Body of pancreas (tissue), 4 donors: Measurements from ENCODE around the gene PNMA1. TPM values are rescaled to one million over a fixed set of nuclear protein-coding genes. Genes with fewer than 3 reads are reported as not detected.

ENCODE experiments used
- ATAC-seq: fragments of 150-250 bp; one replicate; pipeline ENCODE4 v1.9.1; 2016
- DNase-seq, 4 donors: peaks; one replicate each; pipeline ENCODE4 v3.0.0-alpha.2; 2019
- H3K27ac ChIP-seq, 4 donors: fragments of 200-600 bp; sonication (generic); 1 replicate in 3 of 4; 2 replicates in 1 of 4; pipeline versions ENCODE4 v1.5.1 to v1.6.1; 2016 to 2019; ENCODE audit warnings: mild to moderate bottlenecking in 1 of 4, mixed read lengths in 1 of 4, moderate library complexity in 1 of 4
- H3K27me3 ChIP-seq, 2 donors: fragments of 200-600 bp; sonication (generic); one replicate each; pipeline ENCODE4 v1.6.0; 2016; ENCODE audit warnings: mild to moderate bottlenecking in 1 of 2
- H3K36me3 ChIP-seq, 2 donors: fragments of 200-600 bp; sonication (generic); replicated peaks in 1 of 2; 2 replicates each; pipeline ENCODE4 v1.5.1; 2016; ENCODE audit warnings: low read depth in 2 of 2; ENCODE audit not compliant: insufficient read depth in 1 of 2
- H3K4me1 ChIP-seq: fragments of 200-600 bp; sonication (generic); one replicate; pipeline ENCODE4 v1.6.0; 2016
- H3K4me3 ChIP-seq, 2 donors: fragments of 200-600 bp; sonication (generic); 1 replicate in 1 of 2; 2 replicates in 1 of 2; pipeline ENCODE4 v1.5.1; 2016 to 2019
- H3K9me3 ChIP-seq, 3 donors: fragments of 200-600 bp; sonication (generic); 1 replicate in 2 of 3; 2 replicates in 1 of 3; pipeline ENCODE4 v1.5.1; 2016
- POLR2A ChIP-seq, 3 donors: fragments of 450-650 bp; IDR thresholded peaks; one replicate each; pipeline ENCODE4 v1.6.1; 2016; ENCODE audit warnings: antibody characterized with exemption in 3 of 3, mild to moderate bottlenecking in 2 of 3
- WGBS, 2 donors: methylation state at CpG; one replicate each; pipeline ENCODE4 v1.1.5; 2017; 5-methylcytosine and 5-hydroxymethylcytosine counted together
- intact Hi-C: fragments of 100-400 bp; cut with DNase I; formaldehyde crosslinking; loops from one replicate; pipeline ENCODE4 v1.15.1; 2023
- total RNA-seq, 2 donors: library from RNA; depleted of rRNA; stranded (reverse); fragments of >200 nt; gene quantifications; one replicate each; pipeline ENCODE4 v1.1.0, GENCODE V29; 2016
- TF ChIP-seq, protein P1 (sequence below), 7 experiments: fragments of 450-650 bp in 4 of 7; fragments of 200-600 bp in 3 of 7; sonication (generic) in 3 of 7; IDR thresholded peaks; one replicate each; pipeline ENCODE4 v1.5.1; 2016 to 2019; ENCODE audit warnings: antibody characterized with exemption in 7 of 7

Gene PNMA1
- total RNA-seq, 2 donors from 2014 or later = 5.7 to 6.9 TPM

DNA sequence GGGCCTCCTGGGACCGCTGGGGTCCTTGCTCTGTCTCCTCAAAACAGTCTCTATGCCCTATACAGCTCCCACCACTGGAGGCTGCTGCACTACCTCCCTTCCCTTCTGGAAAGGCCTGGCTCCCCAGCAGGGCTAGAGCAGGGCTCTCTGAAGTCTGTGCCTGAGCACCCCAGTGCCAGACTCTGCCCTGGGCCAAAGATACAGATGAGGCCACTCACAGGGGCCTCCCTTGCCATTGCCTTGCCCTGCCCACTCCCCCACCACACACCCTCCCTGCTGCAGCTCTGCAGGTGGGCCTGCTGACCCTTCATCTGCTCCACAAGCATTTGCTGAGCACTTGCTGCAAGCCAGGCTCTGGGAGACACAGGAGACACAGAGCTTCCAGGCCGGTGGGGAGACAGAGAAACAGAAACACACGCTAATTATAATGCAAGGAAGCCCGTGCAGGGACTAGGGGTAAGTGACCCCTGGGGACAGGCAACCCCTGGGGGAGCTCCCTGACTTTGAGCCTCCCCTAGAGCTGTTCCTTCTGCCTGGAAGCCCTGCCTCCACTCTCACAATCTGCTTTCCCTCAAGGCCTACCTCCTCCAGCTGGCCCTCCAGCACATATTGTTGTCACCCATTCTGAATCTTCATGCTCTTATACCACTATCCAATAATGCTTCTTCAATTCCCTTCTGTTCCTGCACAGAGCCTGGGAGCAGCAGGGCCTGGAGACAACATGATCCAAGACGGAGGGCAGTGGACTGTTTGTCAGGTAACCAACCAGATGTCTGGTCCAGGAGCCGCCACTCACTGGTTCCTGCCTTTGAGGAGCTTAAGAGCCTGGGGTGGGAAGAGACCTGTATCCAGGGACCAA is 32.6 kb upstream of the PNMA1 start:
- intact Hi-C loops = no loop called here
- H3K27ac ChIP-seq = peak overlapping the region in 2 of 4 donors; percentile 38 to 52
- TF ChIP-seq, protein P1, sequence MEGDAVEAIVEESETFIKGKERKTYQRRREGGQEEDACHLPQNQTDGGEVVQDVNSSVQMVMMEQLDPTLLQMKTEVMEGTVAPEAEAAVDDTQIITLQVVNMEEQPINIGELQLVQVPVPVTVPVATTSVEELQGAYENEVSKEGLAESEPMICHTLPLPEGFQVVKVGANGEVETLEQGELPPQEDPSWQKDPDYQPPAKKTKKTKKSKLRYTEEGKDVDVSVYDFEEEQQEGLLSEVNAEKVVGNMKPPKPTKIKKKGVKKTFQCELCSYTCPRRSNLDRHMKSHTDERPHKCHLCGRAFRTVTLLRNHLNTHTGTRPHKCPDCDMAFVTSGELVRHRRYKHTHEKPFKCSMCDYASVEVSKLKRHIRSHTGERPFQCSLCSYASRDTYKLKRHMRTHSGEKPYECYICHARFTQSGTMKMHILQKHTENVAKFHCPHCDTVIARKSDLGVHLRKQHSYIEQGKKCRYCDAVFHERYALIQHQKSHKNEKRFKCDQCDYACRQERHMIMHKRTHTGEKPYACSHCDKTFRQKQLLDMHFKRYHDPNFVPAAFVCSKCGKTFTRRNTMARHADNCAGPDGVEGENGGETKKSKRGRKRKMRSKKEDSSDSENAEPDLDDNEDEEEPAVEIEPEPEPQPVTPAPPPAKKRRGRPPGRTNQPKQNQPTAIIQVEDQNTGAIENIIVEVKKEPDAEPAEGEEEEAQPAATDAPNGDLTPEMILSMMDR (IDR thresholded peaks at IDR 0.05) = peak in 1 of 7 experiments; percentile 7
- no peak for TF ChIP-seq POLR2A (IDR thresholded peaks at IDR 0.05)
- H3K27me3 ChIP-seq = no peaks in the 10 kb centered on the region
- H3K4me3 ChIP-seq = no peak overlapping the region
- DNase-seq = no peak
- ATAC-seq = no peak
- peaks cover 77% of the 10 kb centered on the region for H3K4me1 ChIP-seq
- no peaks in the 10 kb centered on the region for H3K9me3 ChIP-seq
- no peaks in the 10 kb centered on the region for H3K36me3 ChIP-seq
- WGBS, 2 donors = 60 to 66% methylated on average over 6 of the region's 6 CpGs

DNA sequence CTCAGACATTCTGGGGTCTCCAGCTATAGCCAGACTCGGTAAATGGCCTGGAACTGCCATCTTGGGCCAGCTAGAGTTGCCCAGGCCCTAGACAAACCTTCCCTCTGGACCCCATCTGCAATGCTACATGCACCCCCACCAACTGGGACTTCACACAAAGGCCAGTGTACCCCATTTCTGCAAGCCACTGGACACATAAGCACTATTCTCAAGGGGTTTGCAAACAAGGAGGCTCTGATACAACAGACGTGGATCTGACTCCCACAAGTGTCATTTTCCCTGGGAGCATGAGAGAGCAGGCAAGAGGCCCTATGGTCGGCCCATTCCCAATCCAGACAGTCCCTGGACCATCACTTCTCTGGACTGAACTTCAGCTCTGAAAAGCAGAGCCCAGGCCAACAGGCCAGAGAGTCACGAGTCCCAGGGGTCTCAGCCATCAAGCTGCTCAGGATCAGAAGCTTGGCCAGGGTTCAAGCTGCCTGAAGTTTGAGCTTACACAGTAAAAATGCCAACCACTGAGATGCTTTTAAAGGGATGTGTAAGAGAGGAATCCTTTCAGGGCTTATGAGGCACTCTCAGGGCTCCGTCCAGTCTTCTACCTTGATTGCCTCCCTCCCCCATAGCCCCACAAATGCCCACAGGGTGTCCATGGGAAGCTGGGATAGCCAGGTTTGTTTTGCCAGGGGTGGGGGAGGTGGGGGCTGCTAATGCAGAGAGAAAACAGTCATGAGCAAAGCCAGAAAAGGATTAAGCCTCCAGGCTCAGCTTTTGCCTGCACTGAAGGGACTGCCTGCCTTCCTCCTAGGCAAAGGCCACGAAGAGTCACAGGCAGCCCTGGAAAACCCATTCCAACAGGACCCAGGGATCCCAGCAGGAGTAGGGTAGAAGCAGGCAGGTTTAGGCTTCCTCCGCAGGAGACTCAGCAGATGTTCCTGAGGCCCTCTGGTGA is 31.7 kb upstream of the PNMA1 start:
- 71 to 83% methylated on average over 1 to 7 of the region's 7 CpGs for WGBS, 2 donors
- DNase-seq (no peak), ATAC-seq (no peak)
- H3K27ac ChIP-seq = peak overlapping the region in 3 of 4 donors; percentile 29 to 52 (median 46)
- intact Hi-C loops = no loop called here
- no peaks in the 10 kb centered on the region for H3K36me3 ChIP-seq
- no peaks in the 10 kb centered on the region for H3K27me3 ChIP-seq
- H3K4me1 ChIP-seq = peaks cover 77% of the 10 kb centered on the region
- no peak for TF ChIP-seq POLR2A (IDR thresholded peaks at IDR 0.05)
- TF ChIP-seq, protein P1 (IDR thresholded peaks at IDR 0.05) = no peak
- H3K4me3 ChIP-seq = no peak overlapping the region
- no peaks in the 10 kb centered on the region for H3K9me3 ChIP-seq

DNA sequence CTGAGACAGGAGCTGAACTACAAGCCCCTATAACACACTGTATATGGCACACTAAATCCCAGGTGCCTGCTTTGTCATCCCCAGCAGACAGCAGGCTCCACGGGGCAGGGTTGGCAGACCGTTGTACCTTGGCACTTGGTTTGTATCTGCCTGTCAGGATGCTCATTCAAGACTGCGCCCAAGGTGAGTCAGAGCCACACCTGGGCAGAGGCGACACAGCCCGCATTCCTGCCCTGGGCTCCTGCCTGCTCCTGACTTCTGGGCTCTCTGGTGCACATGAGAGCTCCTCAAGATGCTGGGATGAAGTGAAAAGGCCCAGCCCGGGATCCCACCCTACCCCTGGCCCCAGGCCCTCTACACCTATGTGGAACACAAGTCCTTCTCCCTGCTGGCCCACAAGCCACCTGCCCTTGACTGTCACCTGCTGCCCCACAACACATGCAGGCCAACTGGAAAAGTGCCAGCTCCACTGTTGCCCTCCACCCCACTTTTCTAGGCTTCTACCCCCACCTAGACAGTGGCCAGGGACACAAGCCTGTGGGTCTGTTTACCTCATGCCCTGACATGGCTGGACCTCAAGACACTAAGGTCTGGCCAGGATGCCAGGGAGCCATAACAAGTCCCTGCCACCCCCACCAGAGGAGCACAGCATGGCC is 30.8 kb upstream of the PNMA1 start:
- peak in 1 of 4 donors; percentile 56 for DNase-seq

More for the DNA sequence above, 30.8 kb upstream of the PNMA1 start:
- no peak overlapping the region for H3K4me3 ChIP-seq
- TF ChIP-seq, protein P1 (IDR thresholded peaks at IDR 0.05) = no peak
- no peak for TF ChIP-seq POLR2A (IDR thresholded peaks at IDR 0.05)
- intact Hi-C loops = loop anchor here (5.0 kb wide), 1 partner anchor 42 kb away; no protein-coding TSS in a partner anchor
- H3K4me1 ChIP-seq = peaks cover 77% of the 10 kb centered on the region
- no peaks in the 10 kb centered on the region for H3K9me3 ChIP-seq
- peak; percentile 9 for ATAC-seq
- H3K36me3 ChIP-seq = no peaks in the 10 kb centered on the region
- H3K27ac ChIP-seq = peak overlapping the region in 3 of 4 donors; percentile 29 to 52 (median 46)
- H3K27me3 ChIP-seq = no peaks in the 10 kb centered on the region
- 33 to 36% methylated on average over 3 to 6 of the region's 6 CpGs for WGBS, 2 donors
